Stomach (tissue), 9 donors: ENCODE data around the gene PYM1. TPM values are rescaled to one million over a fixed set of nuclear protein-coding genes. Genes with fewer than 3 reads are reported as not detected.

Source experiments
- DNase-seq, 2 donors: peaks; one replicate each; pipeline versions ENCODE4 v3.0.0 to v3.0.0-alpha.2; 2013 to 2019
- H3K27ac ChIP-seq, 5 donors: fragments of 200-600 bp in 4 of 5; sonication (generic) in 4 of 5; one replicate each; pipeline ENCODE4 v1.5.1; 2013 to 2019; ENCODE audit warnings: mild to moderate bottlenecking in 1 of 5, moderate library complexity in 1 of 5
- H3K27me3 ChIP-seq, 3 donors: fragments of 200-600 bp; sonication (generic); one replicate each; pipeline ENCODE4 v1.5.1; 2017 to 2019; ENCODE audit warnings: mixed run types in 1 of 3
- H3K36me3 ChIP-seq, 4 donors: fragments of 200-600 bp; sonication (generic); 1 replicate in 3 of 4; 2 replicates in 1 of 4; pipeline ENCODE4 v1.5.1; 2016 to 2019
- H3K4me1 ChIP-seq, 4 donors: fragments of 200-600 bp; sonication (generic); one replicate each; pipeline ENCODE4 v1.5.1; 2016 to 2019
- H3K4me3 ChIP-seq, 4 donors: fragments of 200-600 bp; sonication (generic) in 3 of 4; one replicate each; pipeline ENCODE4 v1.5.1; 2016 to 2019; ENCODE audit warnings: mild to moderate bottlenecking in 1 of 4
- H3K9me3 ChIP-seq, 4 donors: fragments of 200-600 bp; sonication (generic); one replicate each; pipeline ENCODE4 v1.5.1; 2016 to 2019
- EP300 ChIP-seq: sonication (generic); formaldehyde crosslinking; IDR thresholded peaks from one replicate; pipeline ENCODE4 v1.6.1; 2017; ENCODE audit warnings: antibody characterized with exemption
- POLR2A ChIP-seq, 4 donors: fragments of 450-650 bp; IDR thresholded peaks; one replicate each; pipeline ENCODE4 v1.6.1; 2016; ENCODE audit warnings: antibody characterized with exemption in 4 of 4, control low read depth in 2 of 4, mild to moderate bottlenecking in 1 of 4, moderate library complexity in 1 of 4
- POLR2AphosphoS5 ChIP-seq, 3 donors: sonication (generic); formaldehyde crosslinking; IDR thresholded peaks; one replicate each; pipeline ENCODE4 v1.6.1; 2016; ENCODE audit warnings: antibody characterized with exemption in 3 of 3
- WGBS, 5 donors: extraction: QIAGEN DNeasy Blood & Tissue Kit in 3 of 5; methylation state at CpG; one replicate each; pipeline versions ENCODE4 v1.1.5 to v1.1.7; 2013 to 2018; 5-methylcytosine and 5-hydroxymethylcytosine counted together
- intact Hi-C: fragments of 100-400 bp; cut with DNase I; formaldehyde crosslinking; loops from one replicate; pipeline ENCODE4 v1.15.1; 2023; ENCODE audit warnings: low total_unique reads
- polyA plus RNA-seq, 3 donors: library from polyadenylated mRNA; stranded (reverse); fragments of 200-250 nt; gene quantifications; one replicate each; pipeline ENCODE4 v1.2.3, GENCODE V29; 2013
- total RNA-seq, 5 donors: library from RNA; depleted of rRNA; stranded (reverse); fragments of >200 nt; gene quantifications; one replicate each; pipeline versions ENCODE4 v1.1.0 to v1.2.3, GENCODE V29; 2014 to 2016
- TF ChIP-seq, protein P1 (sequence below), 7 experiments: fragments of 450-650 bp in 4 of 7; fragments of 200-600 bp in 3 of 7; sonication (generic) in 3 of 7; IDR thresholded peaks; one replicate each; pipeline ENCODE4 v1.5.1; 2016 to 2019; ENCODE audit warnings: antibody characterized with exemption in 7 of 7, control low read depth in 2 of 7, mild to moderate bottlenecking in 1 of 7
- donor health status: healthy with polysubstance abuse.
- donor health status: Bipolar disorder and iron deficiency.
- donor health status: healthy.

PYM1 gene
- total and polyA plus RNA-seq, 8 donors: 1.2 to 59.4 (median 34.1) TPM

- 0 to 1% (median 0%) methylated on average over 41 to 45 of the region's 45 CpGs for WGBS, 5 donors
- TF ChIP-seq, protein P1, sequence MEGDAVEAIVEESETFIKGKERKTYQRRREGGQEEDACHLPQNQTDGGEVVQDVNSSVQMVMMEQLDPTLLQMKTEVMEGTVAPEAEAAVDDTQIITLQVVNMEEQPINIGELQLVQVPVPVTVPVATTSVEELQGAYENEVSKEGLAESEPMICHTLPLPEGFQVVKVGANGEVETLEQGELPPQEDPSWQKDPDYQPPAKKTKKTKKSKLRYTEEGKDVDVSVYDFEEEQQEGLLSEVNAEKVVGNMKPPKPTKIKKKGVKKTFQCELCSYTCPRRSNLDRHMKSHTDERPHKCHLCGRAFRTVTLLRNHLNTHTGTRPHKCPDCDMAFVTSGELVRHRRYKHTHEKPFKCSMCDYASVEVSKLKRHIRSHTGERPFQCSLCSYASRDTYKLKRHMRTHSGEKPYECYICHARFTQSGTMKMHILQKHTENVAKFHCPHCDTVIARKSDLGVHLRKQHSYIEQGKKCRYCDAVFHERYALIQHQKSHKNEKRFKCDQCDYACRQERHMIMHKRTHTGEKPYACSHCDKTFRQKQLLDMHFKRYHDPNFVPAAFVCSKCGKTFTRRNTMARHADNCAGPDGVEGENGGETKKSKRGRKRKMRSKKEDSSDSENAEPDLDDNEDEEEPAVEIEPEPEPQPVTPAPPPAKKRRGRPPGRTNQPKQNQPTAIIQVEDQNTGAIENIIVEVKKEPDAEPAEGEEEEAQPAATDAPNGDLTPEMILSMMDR (IDR thresholded peaks at IDR 0.05): no peak
- TF ChIP-seq POLR2AphosphoS5 (IDR thresholded peaks at IDR 0.05): peak in 2 of 3 donors; percentile 46 to 81
- peak in 1 of 4 donors; percentile 63 for TF ChIP-seq POLR2A (IDR thresholded peaks at IDR 0.05)
- TF ChIP-seq EP300: no peak
- H3K36me3 ChIP-seq: peaks cover 0 to 17% (median 14%) of the 10 kb centered on the region in 4 donors
- peak within 1 kb of the TSS; percentile 66 to 74 (median 74) for H3K4me3 ChIP-seq
- peak; percentile 96 to 97 for DNase-seq
- peaks cover 14 to 34% (median 19%) of the 10 kb centered on the region in 4 donors for H3K4me1 ChIP-seq
- no peaks in the 10 kb centered on the region for H3K27me3 ChIP-seq
- intact Hi-C loops: no loop called here
- H3K27ac ChIP-seq: peak within 1 kb of the TSS; percentile 76 to 91 (median 88)
- no peaks in the 10 kb centered on the region for H3K9me3 ChIP-seq
These were observed 39.0 kb upstream of the PYM1 start, which contains the start of gene CDK2 for GRCh38 chr12:55966408-55967281. Gene CDK2, plus strand, starts transcription at chr12:55966830. Its CDS starts 179 bp downstream, at chr12:55967009.

DNA sequence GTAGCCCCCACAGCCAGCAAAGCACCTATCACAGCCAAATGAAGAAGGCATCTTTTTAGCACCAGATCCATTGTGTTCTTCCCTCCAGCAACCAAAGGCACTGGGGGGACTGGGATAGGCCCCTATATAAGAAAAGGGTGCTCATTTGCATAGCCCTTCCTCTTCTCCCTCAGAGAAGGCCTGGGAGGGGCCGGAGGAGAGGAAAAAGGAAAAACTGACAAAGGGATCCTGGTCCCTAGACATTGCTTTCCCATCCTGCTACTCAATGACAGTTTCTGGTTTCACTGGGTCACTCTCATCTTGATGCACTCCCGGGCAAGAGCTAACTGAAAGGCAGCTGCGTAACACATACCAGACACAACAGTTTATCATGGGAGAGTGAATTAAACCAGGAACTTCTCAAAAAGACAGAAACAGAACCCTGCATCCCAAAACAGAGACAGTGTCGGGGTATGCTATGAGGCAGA lies 38.3 kb upstream of the PYM1 start, which contains the start of gene PMEL:
Gene PMEL (minus strand): TSS at position 102 of the 467 bp plus-strand sequence. CDS start 31 bp downstream, at position 71.
- DNase-seq: no peak
- Histone ChIP-seq H3K27ac (peak within 1 kb of the TSS; percentile 76 to 91 (median 88)), H3K9me3 (no peaks in the 10 kb centered on the region), H3K4me1 (peaks cover 14 to 27% (median 18%) of the 10 kb centered on the region in 4 donors), H3K4me3 (peak within 1 kb of the TSS; percentile 66 to 74 (median 74)), H3K27me3 (no peaks in the 10 kb centered on the region), H3K36me3 (peaks cover 0 to 11% (median 8%) of the 10 kb centered on the region in 4 donors)
- 6 to 11% (median 10%) methylated on average over 4 of the region's 4 CpGs for WGBS, 5 donors
- TF ChIP-seq POLR2A (IDR thresholded peaks at IDR 0.05) (no peak), EP300 (no peak), POLR2AphosphoS5 (IDR thresholded peaks at IDR 0.05) (no peak)
- TF ChIP-seq, protein P1 (IDR thresholded peaks at IDR 0.05): no peak
- intact Hi-C loops: no loop called here

DNA sequence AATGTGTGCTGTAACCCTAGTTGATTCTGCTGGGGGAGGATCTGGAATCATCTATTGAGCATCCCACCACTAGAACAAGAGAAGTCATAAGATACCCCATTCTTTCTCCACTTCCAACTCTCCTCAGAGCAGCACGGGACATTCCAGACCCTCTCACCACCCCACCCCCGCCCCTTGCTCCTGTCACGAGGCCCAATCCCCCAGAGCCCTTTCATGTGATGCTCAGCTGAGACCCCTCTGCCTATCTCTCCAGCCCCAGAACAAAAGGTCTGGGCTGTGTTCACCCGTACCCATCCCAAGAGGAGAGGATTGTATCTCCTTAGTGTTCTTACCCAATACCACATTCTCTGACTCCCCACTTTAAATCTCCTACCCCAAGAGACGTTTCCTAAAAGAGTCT lies 37.5 kb upstream of the PYM1 start:
- no peaks in the 10 kb centered on the region for H3K27me3 ChIP-seq
- H3K36me3 ChIP-seq: peaks cover 0 to 6% (median under 1%) of the 10 kb centered on the region in 4 donors
- H3K4me3 ChIP-seq: no peak overlapping the region
- WGBS, 5 donors: 80 to 87% (median 83%) methylated on average over 5 of the region's 5 CpGs
- no peak for DNase-seq
- peaks cover 14 to 27% (median 18%) of the 10 kb centered on the region in 4 donors for H3K4me1 ChIP-seq
- H3K9me3 ChIP-seq: no peaks in the 10 kb centered on the region
- peak overlapping the region in 1 of 5 donors; percentile 91 for H3K27ac ChIP-seq
- intact Hi-C loops: no loop called here
- no peak for TF ChIP-seq POLR2A (IDR thresholded peaks at IDR 0.05)
- TF ChIP-seq, protein P1 (IDR thresholded peaks at IDR 0.05): no peak
- no peak for TF ChIP-seq EP300
- no peak for TF ChIP-seq POLR2AphosphoS5 (IDR thresholded peaks at IDR 0.05)

DNA sequence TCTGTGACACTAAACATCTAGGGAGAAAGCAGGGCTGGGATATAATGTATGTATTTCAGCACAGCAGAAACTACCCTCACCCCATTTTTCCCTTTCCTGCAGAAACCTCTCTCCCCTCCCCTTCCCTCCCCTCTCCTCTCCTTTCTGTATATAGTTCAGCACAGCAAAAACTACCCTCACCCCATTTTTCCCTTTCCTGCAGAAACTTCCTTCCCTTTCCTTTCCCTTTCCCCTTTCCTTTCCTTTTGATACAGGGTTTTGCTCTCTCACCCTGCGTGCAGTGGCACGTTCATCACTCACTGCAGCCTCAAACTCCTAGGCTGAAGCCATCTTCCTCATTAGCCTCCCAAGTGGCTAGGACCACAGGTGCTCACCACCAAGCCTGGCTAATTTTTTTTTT lies 36.1 kb upstream of the PYM1 start:
- 73 to 91% (median 88%) methylated on average over 2 of the region's 2 CpGs for WGBS, 5 donors
- Histone ChIP-seq H3K9me3 (no peaks in the 10 kb centered on the region), H3K4me3 (no peak overlapping the region), H3K27me3 (no peaks in the 10 kb centered on the region), H3K4me1 (peaks cover 14 to 26% (median 18%) of the 10 kb centered on the region in 4 donors), H3K27ac (no peak overlapping the region), H3K36me3 (no peaks in the 10 kb centered on the region)
- TF ChIP-seq POLR2A (IDR thresholded peaks at IDR 0.05) (no peak), EP300 (no peak), POLR2AphosphoS5 (IDR thresholded peaks at IDR 0.05) (no peak)
- TF ChIP-seq, protein P1 (IDR thresholded peaks at IDR 0.05): no peak
- no peak for DNase-seq
- intact Hi-C loops: no loop called here
